NT2/D1 (cell line): ENCODE data around the gene RALB.

Experiments
- DNase-seq: peaks from one replicate; pipeline ENCODE4 v3.0.0-alpha.2; 2011; ENCODE audit warnings: low read depth, low spot score
- H3K27me3 ChIP-seq: 2 replicates; pipeline ENCODE4 v1.6.0; 2011; ENCODE audit warnings: mild to moderate bottlenecking; ENCODE audit not compliant: insufficient read length, insufficient read depth
- H3K36me3 ChIP-seq: 2 replicates; pipeline ENCODE4 v1.6.1; 2011; ENCODE audit warnings: mild to moderate bottlenecking, low read length, mixed read lengths; ENCODE audit not compliant: insufficient read depth, insufficient read length
- H3K4me1 ChIP-seq: 2 replicates; pipeline ENCODE4 v1.5.1; 2011; ENCODE audit not compliant: insufficient read depth, insufficient read length
- H3K4me3 ChIP-seq: 2 replicates; pipeline ENCODE4 v1.5.1; 2011; ENCODE audit warnings: low read depth; ENCODE audit not compliant: insufficient read length
- H3K9ac ChIP-seq: 2 replicates; pipeline ENCODE4 v1.6.0; 2011; ENCODE audit warnings: low read depth; ENCODE audit not compliant: insufficient read length
- H3K9me3 ChIP-seq: 2 replicates; pipeline ENCODE4 v1.5.1; 2011; ENCODE audit warnings: mild to moderate bottlenecking, low read length; ENCODE audit not compliant: insufficient read depth
- SUZ12 ChIP-seq: IDR thresholded peaks from 2 replicates; pipeline ENCODE4 v1.6.1; 2011; ENCODE audit not compliant: insufficient read length, insufficient read depth; ENCODE audit errors: extremely low read depth
- YY1 ChIP-seq: IDR thresholded peaks from 2 replicates; pipeline ENCODE4 v1.6.1; 2011; ENCODE audit not compliant: insufficient read length, insufficient read depth
- ZNF274 ChIP-seq: IDR thresholded peaks from 2 replicates; pipeline ENCODE4 v1.6.1; 2011; ENCODE audit warnings: mild to moderate bottlenecking, low read depth, low read length

The RALB gene

DNA sequence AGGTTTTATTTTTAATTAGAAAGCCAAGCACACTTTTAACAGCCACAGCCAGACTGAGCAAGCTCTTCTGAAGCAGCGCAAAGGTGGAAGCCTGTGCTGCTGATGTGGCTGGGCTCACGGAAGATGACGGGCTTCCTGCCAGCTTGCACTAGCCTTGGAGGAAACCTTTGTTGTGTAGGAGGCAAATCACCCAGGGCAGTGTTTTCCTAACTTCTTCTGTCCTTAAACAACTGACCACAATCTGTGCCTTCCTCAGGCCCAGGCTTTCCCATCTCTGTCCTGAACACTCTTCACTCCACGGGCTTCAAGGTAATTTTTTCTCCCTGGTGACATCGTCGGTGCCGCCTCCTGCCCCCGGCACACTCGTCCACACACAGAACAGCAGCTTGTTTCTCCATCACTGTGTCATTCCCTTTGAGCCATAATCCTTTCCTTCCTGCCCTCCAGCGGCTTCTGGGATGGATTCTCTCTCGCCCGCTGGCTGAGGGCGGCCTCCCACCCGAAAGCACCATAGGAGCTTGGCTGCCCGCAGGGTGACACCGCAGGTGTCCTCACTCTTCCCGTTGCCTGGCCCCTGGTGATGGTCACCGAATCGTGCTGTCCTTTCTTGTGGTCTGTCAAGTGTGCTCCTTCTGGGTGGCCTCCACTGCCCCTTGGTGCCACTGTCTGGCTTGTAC lies 62.2 kb downstream of the RALB start:
- DNase-seq, result no peak

DNA sequence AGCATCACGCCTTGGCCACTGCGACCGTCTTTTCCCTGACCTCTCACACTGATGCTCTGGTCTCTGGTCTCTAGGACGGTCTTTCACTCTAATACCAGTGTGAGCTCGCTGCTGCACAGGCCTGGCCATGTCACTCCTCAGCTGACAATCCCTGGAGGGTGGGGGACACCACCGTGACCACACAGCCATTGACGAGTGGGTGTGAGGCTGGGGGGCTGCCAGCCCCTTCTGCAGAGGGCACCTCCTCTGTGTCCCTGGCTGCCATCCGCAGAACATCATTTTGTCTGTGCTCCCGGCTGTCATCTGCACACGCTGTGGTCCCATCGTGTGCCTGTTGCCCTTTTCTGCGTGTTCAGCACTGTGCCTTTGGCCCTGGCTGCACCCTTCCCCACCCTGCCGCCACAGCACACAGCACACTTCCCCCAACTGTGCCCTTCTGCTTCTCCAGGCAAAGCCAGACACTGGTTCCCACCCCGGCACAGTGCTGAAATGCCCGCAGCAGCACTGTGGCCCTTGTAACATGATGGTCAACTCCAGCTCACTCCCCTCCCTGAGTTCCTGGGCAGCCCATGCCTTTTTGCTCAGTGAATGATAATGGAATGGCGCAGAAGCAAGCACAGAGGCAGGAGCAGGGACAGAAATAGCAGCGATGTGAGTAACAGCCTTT lies 62.8 kb downstream of the RALB start:
- no peak for DNase-seq
- Histone ChIP-seq H3K9me3 (no peaks in the 10 kb centered on the region), H3K36me3 (no peaks in the 10 kb centered on the region), H3K4me3 (no peak overlapping the region), H3K4me1 (peaks cover 12% of the 10 kb centered on the region), H3K9ac (no peak overlapping the region), H3K27me3 (peaks cover 43% of the 10 kb centered on the region)
- TF ChIP-seq YY1, result no peak
- no peak for TF ChIP-seq SUZ12
- no peak for TF ChIP-seq ZNF274

More for the DNA sequence above, 62.2 kb downstream of the RALB start:
- no peak for TF ChIP-seq SUZ12
- no peak for TF ChIP-seq ZNF274
- TF ChIP-seq YY1, result no peak
- H3K9me3 ChIP-seq, result no peaks in the 10 kb centered on the region
- H3K4me3 ChIP-seq, result no peak overlapping the region
- peaks cover 12% of the 10 kb centered on the region for H3K4me1 ChIP-seq
- H3K9ac ChIP-seq, result no peak overlapping the region
- H3K27me3 ChIP-seq, result peaks cover 41% of the 10 kb centered on the region
- H3K36me3 ChIP-seq, result no peaks in the 10 kb centered on the region

DNA sequence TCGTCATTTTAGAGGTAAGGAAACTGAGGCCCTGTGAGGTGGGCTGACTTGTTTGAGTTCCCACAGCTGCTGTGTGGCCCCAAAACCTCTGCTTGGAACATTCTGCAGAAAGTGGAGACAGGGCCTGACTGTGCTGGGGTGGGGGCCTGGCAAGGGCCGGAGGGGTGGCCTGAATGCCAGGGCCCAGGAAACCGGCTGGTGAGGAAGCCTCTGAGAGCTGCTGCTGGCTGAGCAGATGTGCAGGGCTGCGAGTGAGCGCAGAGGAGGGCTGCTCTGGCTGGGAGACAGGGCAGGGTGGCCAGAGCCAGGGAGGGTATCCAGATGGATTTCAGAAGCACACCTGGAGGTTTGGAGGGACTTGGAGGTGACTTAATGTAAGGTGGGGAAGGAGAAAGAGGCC lies 63.4 kb downstream of the RALB start:
- H3K4me1 ChIP-seq, result peaks cover 12% of the 10 kb centered on the region
- TF ChIP-seq SUZ12 (no peak), YY1 (no peak), ZNF274 (no peak)
- no peak for DNase-seq
- H3K9ac ChIP-seq, result no peak overlapping the region
- peaks cover 43% of the 10 kb centered on the region for H3K27me3 ChIP-seq
- H3K9me3 ChIP-seq, result no peaks in the 10 kb centered on the region
- no peaks in the 10 kb centered on the region for H3K36me3 ChIP-seq
- H3K4me3 ChIP-seq, result no peak overlapping the region

DNA sequence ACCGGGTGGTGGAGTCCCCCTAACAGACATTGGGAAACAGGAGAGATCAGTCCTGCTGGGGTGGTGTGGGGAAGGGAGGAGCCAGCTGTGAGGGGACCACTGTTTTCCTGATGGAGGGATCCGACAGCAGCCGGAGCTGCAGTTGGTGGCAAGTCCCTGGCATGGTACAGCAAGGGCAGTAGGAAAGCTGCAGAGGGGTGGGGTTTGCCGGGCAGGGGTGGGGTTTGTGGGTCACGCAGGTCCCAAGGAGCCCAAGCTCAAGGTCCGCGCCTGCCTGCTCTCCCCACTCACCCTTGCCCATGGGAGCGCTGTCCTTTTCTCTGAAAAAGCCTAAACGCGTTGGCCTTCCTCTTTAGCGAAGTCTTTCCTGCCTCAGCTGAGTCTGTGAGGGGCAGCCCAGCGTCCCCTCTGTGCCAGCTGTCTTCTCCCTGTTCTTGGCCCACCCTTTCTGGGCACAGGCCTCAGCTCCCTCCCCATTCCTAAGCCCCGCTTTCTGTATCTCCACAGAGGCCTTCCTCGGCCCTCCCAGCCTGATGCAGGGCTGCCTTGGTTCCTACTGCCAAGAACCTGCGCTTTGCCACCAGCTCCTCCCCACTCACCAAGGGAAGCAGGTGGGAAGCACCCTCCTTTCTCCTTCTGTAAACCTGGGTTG lies 64.0 kb downstream of the RALB start:
- DNase-seq, result no peak
- peaks cover 12% of the 10 kb centered on the region for H3K4me1 ChIP-seq
- H3K9ac ChIP-seq, result no peak overlapping the region
- H3K4me3 ChIP-seq, result no peak overlapping the region
- H3K9me3 ChIP-seq, result no peaks in the 10 kb centered on the region
- no peaks in the 10 kb centered on the region for H3K36me3 ChIP-seq
- TF ChIP-seq SUZ12 (no peak), YY1 (no peak), ZNF274 (no peak)
- peaks cover 43% of the 10 kb centered on the region for H3K27me3 ChIP-seq

DNA sequence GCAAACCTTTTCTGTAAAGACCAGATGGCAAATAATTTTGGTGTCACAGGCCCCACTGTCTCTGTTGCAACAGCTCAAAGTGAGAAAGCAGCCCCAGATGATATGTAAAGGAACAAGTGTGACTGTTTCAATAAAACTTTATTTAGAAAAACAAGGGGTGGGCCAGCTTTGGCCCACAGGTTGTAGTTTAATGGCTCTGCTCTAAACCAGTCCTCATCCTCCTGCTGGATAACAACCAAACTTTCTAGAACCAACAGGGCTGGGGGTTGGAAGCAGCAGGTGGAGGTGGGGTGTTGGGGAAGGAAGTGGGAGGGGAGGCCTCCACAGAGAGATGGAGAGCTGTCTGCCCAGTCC lies 64.5 kb downstream of the RALB start:
- peaks cover 39% of the 10 kb centered on the region for H3K27me3 ChIP-seq
- no peak overlapping the region for H3K9ac ChIP-seq
- H3K36me3 ChIP-seq, result no peaks in the 10 kb centered on the region
- H3K4me1 ChIP-seq, result peaks cover 12% of the 10 kb centered on the region
- H3K4me3 ChIP-seq, result no peak overlapping the region
- no peak for DNase-seq
- H3K9me3 ChIP-seq, result peaks cover under 1% of the 10 kb centered on the region; the same call in 1 of the 2 replicates
- TF ChIP-seq ZNF274, result no peak
- no peak for TF ChIP-seq SUZ12
- TF ChIP-seq YY1, result no peak

DNA sequence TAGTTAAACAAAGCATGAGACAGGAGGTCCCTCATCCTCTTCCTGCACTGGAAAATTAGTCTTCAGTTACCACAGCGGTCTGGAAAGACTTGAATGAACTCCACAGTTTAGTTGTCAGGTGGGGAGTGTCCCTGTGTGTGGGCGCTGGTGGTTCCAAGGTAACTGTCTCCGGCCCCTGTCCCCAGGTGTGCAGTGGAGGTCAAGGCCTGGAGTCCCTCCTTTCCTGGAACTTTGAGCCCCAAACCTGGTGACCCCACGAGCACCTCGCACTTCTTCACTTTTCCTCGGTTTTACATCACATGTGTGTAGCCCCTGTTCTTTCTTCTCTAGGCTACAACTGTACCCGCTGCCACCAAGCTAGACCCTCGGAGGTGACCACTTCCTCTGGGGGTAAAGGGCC lies 65.3 kb downstream of the RALB start:
- peaks cover 4% of the 10 kb centered on the region; the same call in 1 of the 2 replicates for H3K9me3 ChIP-seq
- no peak for TF ChIP-seq ZNF274
- TF ChIP-seq SUZ12, result no peak
- TF ChIP-seq YY1, result no peak
- peaks cover 36% of the 10 kb centered on the region for H3K27me3 ChIP-seq
- H3K4me1 ChIP-seq, result peaks cover 10% of the 10 kb centered on the region
- H3K9ac ChIP-seq, result no peak overlapping the region
- H3K36me3 ChIP-seq, result no peaks in the 10 kb centered on the region
- H3K4me3 ChIP-seq, result no peak overlapping the region
- DNase-seq, result no peak

DNA sequence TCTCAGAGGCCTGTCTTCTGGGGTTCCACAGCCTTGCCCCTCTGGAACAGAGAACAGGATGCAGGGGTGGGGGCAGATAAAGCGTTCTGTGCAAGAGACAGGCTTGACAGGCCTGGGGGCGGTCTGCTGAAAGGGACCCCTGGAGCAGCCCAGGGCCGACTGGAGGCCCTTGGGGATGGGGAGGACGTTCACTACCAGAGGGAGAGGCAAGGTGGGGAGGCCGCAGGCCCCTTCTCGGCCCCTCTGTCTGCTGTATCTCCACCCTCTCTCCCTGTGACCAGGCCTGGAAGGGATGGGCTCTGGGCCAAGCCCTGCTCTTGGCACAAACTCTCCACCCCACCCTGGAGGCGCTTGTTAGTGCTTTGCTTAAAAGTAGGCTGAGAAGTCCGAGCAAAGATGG lies 66.0 kb downstream of the RALB start:
- TF ChIP-seq SUZ12 (no peak), YY1 (no peak), ZNF274 (no peak)
- peaks cover 9% of the 10 kb centered on the region for H3K4me1 ChIP-seq

More for the DNA sequence above, 66.0 kb downstream of the RALB start:
- Histone ChIP-seq H3K9ac (no peak overlapping the region), H3K27me3 (peaks cover 32% of the 10 kb centered on the region), H3K4me3 (no peak overlapping the region), H3K36me3 (no peaks in the 10 kb centered on the region), H3K9me3 (peaks cover 4% of the 10 kb centered on the region; the same call in 1 of the 2 replicates)
- DNase-seq, result no peak
